HG03558 (cell line): Measurements from ENCODE around the gene TAF1D.
"Not testable (repeated sequence)": the region's sequence is repeated elsewhere in the genome, so short reads cannot be mapped to it uniquely, and the experiment has no call there.

Source experiments
- ATAC-seq: cut with Tn5 transposase; IDR thresholded peaks from one replicate; pipeline ENCODE4 v1.9.1; 2021; ENCODE audit warnings: moderate number of reproducible peaks; ENCODE audit not compliant: unreplicated experiment; ENCODE audit errors: extremely low read depth

The TAF1D gene

DNA sequence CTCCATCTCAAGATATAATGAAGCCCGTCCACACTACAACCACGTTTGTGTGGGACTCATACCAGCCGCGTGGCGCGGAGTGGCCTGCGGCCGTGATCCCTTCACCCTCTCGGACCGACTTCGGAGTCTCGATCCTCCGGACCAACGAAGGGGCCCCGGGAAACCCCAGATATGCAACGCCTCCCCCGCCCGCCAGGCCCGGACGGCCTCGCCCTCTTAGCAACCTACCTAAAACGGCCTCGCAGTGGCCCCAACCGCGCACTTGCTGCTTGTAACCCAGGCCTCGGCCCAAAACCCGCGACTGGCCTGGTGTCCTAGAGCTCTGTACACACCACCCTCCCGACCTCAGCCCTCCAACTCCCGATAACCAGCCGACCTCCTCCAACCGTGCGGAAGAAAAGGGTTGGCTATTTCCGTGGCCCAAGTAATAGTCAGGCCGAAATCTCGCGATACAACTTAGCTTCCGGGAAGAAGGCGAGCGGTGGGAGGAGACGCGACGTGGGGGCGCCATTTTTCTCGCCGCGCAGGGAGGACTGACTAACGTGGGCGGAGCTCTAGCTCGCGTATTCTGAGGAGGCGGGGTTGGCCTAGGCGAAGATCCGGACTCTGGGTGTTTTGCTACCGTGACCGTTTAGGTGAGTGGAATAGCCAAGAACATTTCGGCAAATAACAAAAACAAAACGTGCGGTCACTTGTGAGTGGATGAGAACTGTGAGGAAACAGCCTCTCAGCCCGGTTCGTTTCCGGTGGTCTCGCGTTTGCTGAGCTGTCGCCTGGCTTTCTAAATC, at the start of gene TAF1D, which contains the start of gene C11orf54:
TSS of gene TAF1D (minus strand) at position 402 of the 788 bp plus-strand sequence. CDS start 2,191 bp downstream, outside the sequence.
TSS of gene C11orf54 (plus strand) at position 579 of the 788 bp plus-strand sequence. CDS start 5,722 bp downstream, outside the sequence.
- ATAC-seq: peak; percentile 75

DNA sequence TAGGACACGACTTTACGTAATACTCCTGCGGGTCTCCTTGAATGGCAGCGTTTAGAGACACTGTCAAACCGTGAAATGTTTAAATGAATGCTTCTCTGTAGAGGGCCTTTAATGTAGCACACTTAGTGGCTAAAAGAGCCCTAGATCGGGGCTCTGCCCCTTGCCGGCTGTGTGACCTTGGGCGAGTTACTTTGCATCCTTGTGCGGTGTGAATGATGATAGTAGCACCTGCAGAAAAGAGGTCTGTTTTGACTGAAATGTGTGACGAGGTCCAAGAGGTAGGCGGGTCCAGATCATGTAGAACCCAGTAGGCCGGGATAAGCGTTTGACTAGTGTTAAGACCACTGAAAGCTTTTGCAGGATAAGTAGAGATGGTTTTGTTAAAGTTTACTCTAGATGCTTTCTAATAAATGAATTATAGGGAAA, 43.7 kb upstream of the TAF1D start:
- ATAC-seq: peak; percentile 21

DNA sequence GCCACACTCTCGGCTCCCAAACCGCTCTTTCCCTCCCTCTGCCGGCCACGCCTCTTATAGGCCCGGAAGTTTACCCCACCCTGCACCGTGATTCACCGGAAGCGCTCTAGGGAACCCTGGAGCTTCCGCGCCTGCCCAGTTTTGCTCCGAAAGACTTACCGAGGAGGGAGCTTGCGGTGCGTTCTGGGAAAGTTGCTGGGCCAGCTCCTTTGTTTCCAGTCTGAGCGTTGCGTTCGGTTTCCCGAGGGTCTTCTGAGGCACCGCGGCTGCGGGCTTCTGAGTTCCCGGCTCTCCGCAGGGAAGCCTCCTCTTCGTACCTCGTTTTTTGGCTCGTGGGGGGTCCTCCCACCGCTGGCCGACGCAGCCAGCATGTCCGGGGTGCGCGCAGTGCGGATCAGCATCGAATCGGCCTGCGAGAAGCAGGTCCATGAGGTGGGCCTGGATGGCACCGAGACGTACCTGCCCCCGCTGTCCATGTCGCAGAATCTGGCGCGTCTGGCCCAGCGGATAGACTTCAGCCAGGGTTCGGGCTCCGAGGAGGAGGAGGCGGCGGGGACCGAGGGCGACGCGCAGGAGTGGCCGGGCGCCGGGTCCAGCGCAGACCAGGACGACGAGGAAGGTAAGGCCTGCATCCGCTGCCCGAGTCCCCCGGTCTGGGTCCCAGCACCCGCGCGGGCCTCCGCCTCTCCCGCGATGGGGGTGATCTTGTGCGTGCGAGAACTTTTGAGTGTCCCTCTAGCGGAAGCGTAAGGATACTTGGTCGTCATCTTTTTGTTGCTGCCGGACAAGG, 43.0 kb upstream of the TAF1D start, which contains the start of gene MED17:
TSS of gene MED17 (plus strand) at position 138 of the 790 bp plus-strand sequence. CDS start at position 370, 232 bp downstream.
- peak; percentile 94 for ATAC-seq

- ATAC-seq: peak; percentile 24
Observed at GRCh38 chr11:93783765-93784144, 42.5 kb upstream of the TAF1D start.

DNA sequence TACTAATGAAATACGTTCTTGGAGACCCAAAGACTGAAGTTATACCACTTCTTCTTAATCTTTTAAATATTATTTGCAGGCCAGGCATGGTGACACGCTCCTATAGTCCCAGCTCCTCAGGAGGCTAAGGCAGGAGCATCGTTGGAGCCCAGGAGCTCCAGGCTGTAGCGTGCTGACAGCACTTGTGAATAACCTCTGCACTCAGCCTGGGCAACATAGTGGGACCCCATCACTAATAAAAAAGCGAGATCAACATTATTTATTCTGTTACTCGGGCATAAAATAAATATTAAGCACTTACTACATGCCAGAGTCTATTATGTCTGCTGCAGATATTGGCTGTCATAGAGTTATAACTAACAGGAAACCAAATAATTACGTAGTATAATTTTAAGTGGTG, 42.1 kb upstream of the TAF1D start:
- no peak for ATAC-seq

- no peak for ATAC-seq
Observed at GRCh38 chr11:93775289-93775688, 34.0 kb upstream of the TAF1D start.

DNA sequence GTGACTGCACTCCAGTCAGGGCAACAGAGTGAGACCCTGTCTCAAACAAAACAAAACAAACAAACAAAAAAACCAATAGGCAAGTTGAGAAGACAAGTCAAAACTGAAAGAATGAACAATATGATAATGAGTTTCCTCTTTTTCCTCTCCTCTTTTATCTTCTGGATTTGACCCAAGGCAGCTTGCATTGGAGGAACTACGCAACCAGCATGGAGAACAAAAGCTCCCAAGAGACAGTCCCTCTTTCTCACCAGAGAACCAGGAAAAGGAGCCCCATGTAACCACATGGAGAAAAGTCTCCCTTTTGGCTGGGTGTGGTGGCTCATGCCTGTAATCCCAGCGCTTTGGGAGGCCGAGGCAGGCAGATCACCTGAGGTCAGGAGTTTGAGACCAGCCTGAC, 33.3 kb upstream of the TAF1D start:
- ATAC-seq: not testable (repeated sequence)

DNA sequence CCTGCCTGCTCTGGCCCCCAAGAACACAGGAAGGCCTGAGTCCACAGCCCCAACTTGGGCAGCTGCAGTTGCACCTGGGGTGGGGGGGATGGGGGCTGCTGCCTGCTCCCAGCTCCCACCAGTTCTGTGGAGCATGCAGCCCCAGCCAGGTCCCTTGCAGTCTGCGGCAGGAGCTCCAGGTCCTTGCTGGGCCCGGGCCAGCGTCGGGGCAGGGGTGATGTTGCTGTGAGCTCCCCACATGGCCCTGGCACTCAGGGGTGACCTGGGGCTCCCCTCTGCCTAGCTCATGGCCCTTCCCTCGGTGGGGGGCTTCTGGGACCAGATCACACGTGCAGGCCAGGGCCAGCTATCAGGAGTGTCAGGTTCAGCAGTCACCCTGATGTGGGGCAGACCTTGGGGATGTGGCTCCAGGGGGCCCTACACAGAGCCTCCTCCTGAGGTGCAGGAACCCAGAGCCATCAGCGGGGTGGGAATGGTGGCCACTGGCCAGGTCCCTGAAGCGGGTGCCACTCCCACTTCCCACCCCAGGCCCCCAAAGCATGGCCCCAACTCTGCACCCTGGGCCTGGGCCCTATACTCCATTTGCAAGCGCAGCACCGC, 32.4 kb upstream of the TAF1D start:
- ATAC-seq: no peak

DNA sequence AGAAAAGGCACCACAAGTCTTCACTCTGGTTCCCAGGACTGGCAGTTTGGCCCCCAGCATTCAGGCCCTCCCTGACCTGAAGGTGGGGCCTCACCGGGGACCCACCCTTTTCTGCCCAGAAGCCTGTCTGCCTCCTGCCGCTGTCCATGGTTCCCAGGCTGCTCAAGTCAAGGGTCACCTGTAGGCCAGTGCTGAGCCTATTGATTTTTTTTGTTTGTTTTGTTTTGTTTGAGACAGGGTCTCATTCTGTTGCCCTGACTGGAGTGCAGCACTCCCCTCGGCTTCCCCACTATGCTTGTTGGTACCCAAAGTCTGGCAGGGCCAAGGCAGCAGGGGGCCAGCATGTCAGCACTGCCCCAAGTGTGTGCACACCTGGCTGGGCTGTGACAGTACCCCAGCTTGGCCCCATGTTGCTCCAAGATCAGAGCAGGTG, 31.8 kb upstream of the TAF1D start:
- no peak for ATAC-seq

DNA sequence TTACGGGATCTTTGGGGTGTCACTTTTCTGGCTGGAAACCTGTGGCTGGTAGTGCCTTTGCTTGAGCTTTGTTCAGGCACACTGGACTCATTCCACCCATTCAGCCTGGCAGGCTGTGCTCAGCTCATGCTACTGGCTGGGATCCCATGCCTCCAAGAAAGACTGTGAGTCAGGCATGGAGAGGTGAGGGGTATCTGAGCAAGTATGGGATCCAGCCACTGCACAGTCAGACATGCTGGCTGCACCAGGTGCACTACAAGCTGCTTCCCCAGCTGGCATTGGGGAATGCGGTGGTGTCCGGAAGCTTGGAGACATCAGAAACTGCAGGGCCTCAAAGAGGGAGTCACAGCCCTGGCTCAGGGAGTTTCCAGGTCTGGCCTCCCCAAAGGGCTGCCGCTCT, 30.8 kb upstream of the TAF1D start:
- ATAC-seq: no peak

GRCh38 chr11:93770160-93770559, 28.9 kb upstream of the TAF1D start:
- ATAC-seq: no peak

DNA sequence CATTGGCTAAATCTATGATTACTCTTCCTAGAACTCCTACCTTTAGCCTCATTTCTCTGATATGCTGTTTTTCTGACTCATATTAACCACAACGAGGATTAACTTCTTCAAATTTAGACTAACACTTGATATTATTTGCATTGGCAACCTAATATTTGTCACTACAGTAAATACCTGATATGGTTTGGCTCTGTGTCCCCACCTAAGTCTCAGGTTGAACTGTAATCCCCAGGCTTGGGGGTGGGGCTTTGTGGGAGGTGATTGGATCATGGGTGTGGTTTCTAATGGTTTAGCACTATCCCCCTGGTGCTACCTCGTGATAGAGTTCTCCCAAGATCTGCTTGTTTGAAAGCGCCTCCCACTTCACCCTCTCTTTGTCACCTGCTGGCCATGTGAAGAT, 25.7 kb upstream of the TAF1D start:
- ATAC-seq: no peak

DNA sequence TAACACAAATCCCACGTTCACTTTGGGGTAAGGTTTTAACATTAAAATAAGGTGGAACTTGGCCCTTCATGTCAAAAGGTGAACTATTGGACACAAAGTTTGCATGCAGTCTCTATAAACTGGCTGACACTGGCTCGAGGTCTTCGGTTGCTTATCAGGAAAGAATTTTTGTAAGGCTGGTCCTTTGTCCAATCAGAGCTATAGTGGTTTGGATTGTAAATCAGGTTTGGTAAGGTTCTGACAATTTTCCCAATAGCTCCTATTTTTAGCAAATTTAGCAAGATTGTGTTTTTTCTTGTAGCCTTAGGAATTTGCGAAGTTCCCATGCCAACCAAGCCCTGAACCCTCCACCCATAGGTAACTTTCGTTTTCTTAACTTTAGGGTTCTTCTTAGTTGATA, 25.2 kb upstream of the TAF1D start:
- ATAC-seq: no peak

DNA sequence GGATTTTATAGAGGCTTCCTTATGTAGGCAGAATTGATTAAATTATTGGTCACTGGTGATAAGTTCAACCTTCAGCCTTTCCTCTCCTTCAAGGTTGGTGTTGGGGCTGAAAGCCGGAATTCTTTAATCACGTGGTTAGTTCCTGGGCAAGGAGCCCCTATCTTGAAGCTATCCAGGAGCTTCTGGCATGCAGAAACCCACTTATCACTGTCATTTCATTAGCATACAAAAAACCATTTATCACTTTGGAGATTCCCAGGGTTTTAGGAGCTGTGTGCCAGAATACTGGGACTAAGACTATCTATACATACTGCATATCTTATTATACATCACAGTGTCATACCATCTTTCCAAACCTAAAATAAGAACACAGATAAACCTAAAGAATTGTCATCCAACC, 24.3 kb upstream of the TAF1D start:
- no peak for ATAC-seq

DNA sequence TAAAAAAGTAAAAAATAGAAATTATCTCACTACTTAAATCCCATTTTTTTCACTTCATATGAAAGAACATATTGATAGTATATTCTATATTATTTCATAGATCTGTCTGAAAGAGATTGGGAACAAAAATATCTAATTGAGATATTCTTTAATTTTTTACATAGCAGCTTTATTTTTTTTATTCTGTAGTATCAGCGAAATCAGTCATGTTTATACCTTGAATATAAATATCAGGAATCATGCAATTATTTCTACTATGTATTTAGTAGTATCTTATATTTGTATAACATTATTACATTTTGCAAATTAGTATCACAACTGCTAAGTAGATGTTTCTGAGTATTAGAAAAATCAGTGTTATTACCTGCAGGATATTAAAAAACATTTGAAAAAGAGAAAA, 20.6 kb upstream of the TAF1D start:
- no peak for ATAC-seq

DNA sequence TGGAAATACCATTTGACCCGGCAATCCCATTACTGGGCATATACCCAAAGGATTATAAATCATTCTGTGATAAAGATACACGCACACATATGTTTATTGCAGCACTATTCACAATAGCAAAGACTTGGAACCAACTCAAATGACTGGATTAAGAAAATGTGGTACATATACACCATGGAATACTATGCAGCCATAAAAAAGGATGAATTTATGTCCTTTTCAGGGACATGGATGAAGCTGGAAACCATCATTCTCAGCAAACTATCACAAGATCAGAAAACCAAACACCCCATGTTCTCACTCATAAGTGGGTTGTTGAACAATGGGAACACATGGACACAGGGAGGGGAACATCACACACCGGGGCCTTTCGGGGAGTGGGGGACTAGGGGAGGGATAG, 17.8 kb upstream of the TAF1D start:
- ATAC-seq: not testable (repeated sequence)

- ATAC-seq: no peak
Observed at GRCh38 chr11:93757924-93758865, 16.9 kb upstream of the TAF1D start.

DNA sequence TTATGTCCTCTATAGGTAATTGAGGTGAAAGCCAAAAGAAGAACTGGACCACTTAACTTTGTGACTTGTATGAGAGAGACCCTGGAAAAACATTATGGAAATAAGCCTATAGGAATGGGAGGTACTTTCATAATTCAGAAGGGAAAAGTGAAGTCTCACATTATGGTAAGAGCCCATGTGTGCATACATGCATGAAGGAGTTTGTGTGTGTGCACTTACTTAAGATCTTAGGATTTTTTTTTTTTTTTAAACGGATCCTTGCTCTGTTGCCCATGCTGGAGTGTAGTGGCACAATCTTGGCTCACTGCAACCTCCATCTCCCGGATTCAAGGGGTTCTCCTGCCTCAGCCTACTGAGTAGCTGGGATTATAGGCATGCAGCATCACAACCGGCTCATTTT, 16.0 kb upstream of the TAF1D start:
- no peak for ATAC-seq

- no peak for ATAC-seq
Observed at GRCh38 chr11:93756748-93757147, 15.5 kb upstream of the TAF1D start.

GRCh38 chr11:93753241-93753640, 11.9 kb upstream of the TAF1D start:
- no peak for ATAC-seq
